GM12864 (cell line): ENCODE results near the gene POC1A.

Experiments used
- DNase-seq: peaks from one replicate; pipeline ENCODE4 v3.0.0-alpha.2; 2011; ENCODE audit warnings: low read depth
- H3K4me3 ChIP-seq: 2 replicates; pipeline ENCODE4 v1.5.1; 2011; ENCODE audit warnings: mild to moderate bottlenecking, low read depth, low read length, control low read depth
- TF ChIP-seq, protein P1 (sequence below): IDR thresholded peaks from 2 replicates; pipeline ENCODE4 v1.5.1; 2011; ENCODE audit warnings: low read depth, mild to moderate bottlenecking, moderate library complexity, low read length, control low read depth, inconsistent platforms; ENCODE audit errors: missing control alignments

POC1A gene

GRCh38 chr3:52123106-52123725 is 31.0 kb downstream of the POC1A start:
- no peak overlapping the region for H3K4me3 ChIP-seq
- peak; percentile 31 for DNase-seq
- TF ChIP-seq, protein P1, sequence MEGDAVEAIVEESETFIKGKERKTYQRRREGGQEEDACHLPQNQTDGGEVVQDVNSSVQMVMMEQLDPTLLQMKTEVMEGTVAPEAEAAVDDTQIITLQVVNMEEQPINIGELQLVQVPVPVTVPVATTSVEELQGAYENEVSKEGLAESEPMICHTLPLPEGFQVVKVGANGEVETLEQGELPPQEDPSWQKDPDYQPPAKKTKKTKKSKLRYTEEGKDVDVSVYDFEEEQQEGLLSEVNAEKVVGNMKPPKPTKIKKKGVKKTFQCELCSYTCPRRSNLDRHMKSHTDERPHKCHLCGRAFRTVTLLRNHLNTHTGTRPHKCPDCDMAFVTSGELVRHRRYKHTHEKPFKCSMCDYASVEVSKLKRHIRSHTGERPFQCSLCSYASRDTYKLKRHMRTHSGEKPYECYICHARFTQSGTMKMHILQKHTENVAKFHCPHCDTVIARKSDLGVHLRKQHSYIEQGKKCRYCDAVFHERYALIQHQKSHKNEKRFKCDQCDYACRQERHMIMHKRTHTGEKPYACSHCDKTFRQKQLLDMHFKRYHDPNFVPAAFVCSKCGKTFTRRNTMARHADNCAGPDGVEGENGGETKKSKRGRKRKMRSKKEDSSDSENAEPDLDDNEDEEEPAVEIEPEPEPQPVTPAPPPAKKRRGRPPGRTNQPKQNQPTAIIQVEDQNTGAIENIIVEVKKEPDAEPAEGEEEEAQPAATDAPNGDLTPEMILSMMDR = peak; percentile 99

DNA sequence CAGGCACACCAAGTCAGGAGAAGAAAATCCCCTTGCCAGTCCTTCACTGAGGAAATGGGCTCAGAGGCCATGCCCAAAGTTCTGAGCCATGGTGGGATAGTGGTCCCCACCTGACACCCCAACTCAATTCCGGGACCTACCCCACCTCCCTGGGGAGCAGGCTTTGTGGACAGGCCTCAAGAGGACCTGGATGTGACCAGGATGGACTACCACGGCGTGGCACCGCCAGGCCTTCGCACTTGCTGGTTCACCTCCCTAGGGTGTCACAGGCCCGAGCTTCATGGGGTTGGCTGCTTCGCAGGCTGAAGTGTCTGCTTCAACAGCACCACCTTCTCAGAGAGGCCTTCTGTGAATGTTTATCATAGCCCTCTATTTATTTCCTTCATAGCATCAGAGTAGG is 31.7 kb downstream of the POC1A start:
- no peak overlapping the region for H3K4me3 ChIP-seq
- no peak for DNase-seq
- TF ChIP-seq, protein P1 = no peak

GRCh38 chr3:52121813-52122212 is 32.4 kb downstream of the POC1A start:
- TF ChIP-seq, protein P1 = no peak
- no peak for DNase-seq
- no peak overlapping the region for H3K4me3 ChIP-seq

GRCh38 chr3:52121464-52121805 is 32.8 kb downstream of the POC1A start:
- TF ChIP-seq, protein P1 = no peak

DNA sequence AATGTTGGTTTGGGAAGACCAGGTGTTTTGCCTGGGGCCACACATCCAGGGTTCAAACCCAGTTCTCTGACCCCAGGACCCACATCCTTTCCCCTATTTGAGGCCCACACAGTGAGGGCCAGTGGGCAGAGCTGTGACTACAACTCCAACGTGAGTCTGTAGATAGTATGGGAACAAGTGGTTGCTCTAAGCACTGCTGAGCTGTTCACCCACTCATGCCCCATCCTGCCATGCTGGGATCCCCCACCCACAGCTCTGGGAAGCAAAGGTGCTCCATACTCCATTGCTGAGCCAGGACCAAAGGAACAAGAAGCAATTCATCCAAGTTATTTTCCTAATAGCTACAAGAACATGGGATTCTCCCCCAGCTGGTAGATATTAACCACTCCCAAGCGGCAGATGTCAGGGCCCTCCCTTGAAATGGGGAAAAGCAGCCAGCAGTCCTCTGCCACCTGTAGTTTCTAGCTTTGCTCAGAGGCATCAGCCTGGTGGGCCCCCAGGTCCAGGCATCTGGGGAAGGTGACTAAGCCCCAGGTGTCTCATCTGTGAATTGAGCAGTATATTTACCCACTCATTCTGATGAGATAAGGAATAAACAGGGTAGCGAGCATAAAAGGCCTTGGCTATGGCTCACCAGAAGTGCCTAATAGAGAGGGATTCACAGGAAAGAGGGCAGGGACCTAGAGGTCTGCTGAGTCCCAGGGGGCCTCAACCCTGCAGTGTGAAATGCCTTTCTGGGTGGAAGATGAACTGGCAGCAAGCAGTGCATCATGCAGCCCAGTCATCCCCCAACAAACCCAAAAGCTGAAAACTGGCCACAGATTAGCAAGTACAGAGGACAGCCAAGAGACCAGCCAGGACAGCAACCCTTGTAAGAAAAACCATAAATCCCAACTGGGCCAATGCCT is 33.4 kb downstream of the POC1A start:
- no peak overlapping the region for H3K4me3 ChIP-seq
- TF ChIP-seq, protein P1 = no peak
- DNase-seq = no peak

More at GRCh38 chr3:52121464-52121805, 32.8 kb downstream of the POC1A start:
- no peak for DNase-seq
- H3K4me3 ChIP-seq = no peak overlapping the region

DNA sequence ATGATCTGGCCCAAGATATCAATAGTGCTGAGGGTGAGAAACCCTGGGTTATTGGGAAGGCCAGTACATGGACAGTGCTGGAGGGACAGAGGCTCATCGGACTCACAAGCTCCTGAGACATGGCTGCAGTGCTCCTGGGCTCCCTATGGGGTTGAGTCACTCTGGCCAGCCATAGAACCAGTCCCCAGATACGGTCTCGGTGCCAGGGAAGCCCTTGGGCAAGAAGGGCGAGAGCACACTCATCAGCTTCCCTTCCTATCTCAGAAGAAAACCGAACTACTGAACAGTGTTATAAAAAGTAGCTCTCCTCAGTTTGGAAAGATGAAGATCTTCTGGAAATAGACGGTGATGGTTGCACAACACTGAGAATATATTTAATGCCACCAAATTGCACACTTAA is 34.4 kb downstream of the POC1A start:
- no peak for DNase-seq
- H3K4me3 ChIP-seq = no peak overlapping the region
- TF ChIP-seq, protein P1 = no peak
